Tibial artery (tissue), 4 donors: Measurements from ENCODE around the gene RXRG.

Source experiments
- DNase-seq, 2 donors: peaks; one replicate each; pipeline ENCODE4 v3.0.0-alpha.2; 2019
- H3K27ac ChIP-seq, 2 donors: fragments of 200-600 bp; sonication (generic) in 1 of 2; 1 replicate in 1 of 2; 2 replicates in 1 of 2; pipeline ENCODE4 v1.5.1; 2018 to 2019; ENCODE audit warnings: mild to moderate bottlenecking in 1 of 2
- H3K27me3 ChIP-seq, 2 donors: fragments of 200-600 bp; sonication (generic) in 1 of 2; one replicate each; pipeline versions ENCODE4 v1.5.1 to v1.6.0; 2016 to 2019
- H3K36me3 ChIP-seq, 3 donors: fragments of 200-600 bp; sonication (generic) in 2 of 3; one replicate each; pipeline ENCODE4 v1.5.1; 2016 to 2019; ENCODE audit warnings: mild to moderate bottlenecking in 2 of 3
- H3K4me1 ChIP-seq, 4 donors: fragments of 200-600 bp; sonication (generic) in 2 of 4; 1 replicate in 3 of 4; 2 replicates in 1 of 4; pipeline ENCODE4 v1.5.1; 2016 to 2019
- H3K4me3 ChIP-seq, 2 donors: fragments of 200-600 bp; sonication (generic) in 1 of 2; 1 replicate in 1 of 2; 2 replicates in 1 of 2; pipeline ENCODE4 v1.5.1; 2018 to 2019; ENCODE audit warnings: mild to moderate bottlenecking in 2 of 2
- H3K9me3 ChIP-seq, 3 donors: fragments of 200-600 bp; sonication (generic) in 1 of 3; one replicate each; pipeline ENCODE4 v1.5.1; 2016 to 2019
- CTCF ChIP-seq, 2 experiments: fragments of 200-600 bp in 1 of 2; fragments of 450-650 bp in 1 of 2; IDR thresholded peaks; one replicate each; pipeline ENCODE4 v1.5.1; 2017 to 2019; ENCODE audit warnings: antibody characterized with exemption in 2 of 2, mild to moderate bottlenecking in 1 of 2, moderate library complexity in 1 of 2
- intact Hi-C: fragments of 100-400 bp; cut with DNase I; formaldehyde crosslinking; loops from one replicate; pipeline ENCODE4 v1.15.0; 2023; ENCODE audit warnings: low total_unique reads

The RXRG gene

GRCh38 chr1:165444897-165445370 is at the start of gene RXRG:
RXRG (minus strand) TSS chr1:165445126; CDS start chr1:165444893, 233 bp downstream.
- DNase-seq = no peak
- H3K9me3 ChIP-seq = no peaks in the 10 kb centered on the region
- peak within 1 kb of the TSS; percentile 19 to 28 for H3K4me3 ChIP-seq
- H3K4me1 ChIP-seq = peaks cover 0 to 21% (median 10%) of the 10 kb centered on the region in 4 donors
- intact Hi-C loops = no loop called here
- peaks cover 0 to 30% of the 10 kb centered on the region in 2 donors for H3K27me3 ChIP-seq
- TF ChIP-seq CTCF (IDR thresholded peaks at IDR 0.05) = no peak
- H3K36me3 ChIP-seq = no peaks in the 10 kb centered on the region
- H3K27ac ChIP-seq = no peak within 1 kb of the TSS

GRCh38 chr1:165492845-165493373 is 48.0 kb upstream of the RXRG start:
- H3K9me3 ChIP-seq = no peaks in the 10 kb centered on the region
- H3K27me3 ChIP-seq = no peaks in the 10 kb centered on the region
- intact Hi-C loops = no loop called here
- H3K36me3 ChIP-seq = no peaks in the 10 kb centered on the region
- H3K4me3 ChIP-seq = no peak overlapping the region
- H3K4me1 ChIP-seq = no peaks in the 10 kb centered on the region
- DNase-seq = no peak
- no peak overlapping the region for H3K27ac ChIP-seq
- no peak for TF ChIP-seq CTCF (IDR thresholded peaks at IDR 0.05)

GRCh38 chr1:165490175-165490574 is 45.2 kb upstream of the RXRG start:
- no peaks in the 10 kb centered on the region for H3K4me1 ChIP-seq
- no peaks in the 10 kb centered on the region for H3K9me3 ChIP-seq
- intact Hi-C loops = no loop called here
- no peak overlapping the region for H3K4me3 ChIP-seq
- DNase-seq = peak; percentile 76 to 77
- TF ChIP-seq CTCF (IDR thresholded peaks at IDR 0.05) = no peak
- no peaks in the 10 kb centered on the region for H3K27me3 ChIP-seq
- no peaks in the 10 kb centered on the region for H3K36me3 ChIP-seq
- H3K27ac ChIP-seq = no peak overlapping the region

GRCh38 chr1:165487921-165488320 is 43.0 kb upstream of the RXRG start:
- H3K27me3 ChIP-seq = no peaks in the 10 kb centered on the region
- DNase-seq = no peak
- no peaks in the 10 kb centered on the region for H3K4me1 ChIP-seq
- no peak overlapping the region for H3K27ac ChIP-seq
- intact Hi-C loops = no loop called here
- H3K4me3 ChIP-seq = no peak overlapping the region
- H3K9me3 ChIP-seq = no peaks in the 10 kb centered on the region
- H3K36me3 ChIP-seq = no peaks in the 10 kb centered on the region
- no peak for TF ChIP-seq CTCF (IDR thresholded peaks at IDR 0.05)

GRCh38 chr1:165486663-165487062 is 41.7 kb upstream of the RXRG start:
- intact Hi-C loops = no loop called here
- no peaks in the 10 kb centered on the region for H3K4me1 ChIP-seq
- no peaks in the 10 kb centered on the region for H3K27me3 ChIP-seq
- no peak overlapping the region for H3K27ac ChIP-seq
- no peaks in the 10 kb centered on the region for H3K9me3 ChIP-seq
- no peak overlapping the region for H3K4me3 ChIP-seq
- no peaks in the 10 kb centered on the region for H3K36me3 ChIP-seq
- TF ChIP-seq CTCF (IDR thresholded peaks at IDR 0.05) = no peak
- no peak for DNase-seq

GRCh38 chr1:165485716-165486115 is 40.8 kb upstream of the RXRG start:
- Histone ChIP-seq H3K36me3 (no peaks in the 10 kb centered on the region), H3K27ac (no peak overlapping the region), H3K4me3 (no peak overlapping the region), H3K9me3 (no peaks in the 10 kb centered on the region), H3K4me1 (no peaks in the 10 kb centered on the region), H3K27me3 (no peaks in the 10 kb centered on the region)
- intact Hi-C loops = no loop called here
- DNase-seq = no peak
- TF ChIP-seq CTCF (IDR thresholded peaks at IDR 0.05) = no peak
